ENCODE data around the gene YKT6. TPM values are rescaled to one million over a fixed set of nuclear protein-coding genes. Genes with fewer than 3 reads are reported as not detected.

Gene YKT6
- total and polyA plus RNA-seq, 2 of the 8 experiments (the other 6 are each of a cell fraction or from before 2014, with no cell fraction given): 75.3 to 103 TPM

DNA sequence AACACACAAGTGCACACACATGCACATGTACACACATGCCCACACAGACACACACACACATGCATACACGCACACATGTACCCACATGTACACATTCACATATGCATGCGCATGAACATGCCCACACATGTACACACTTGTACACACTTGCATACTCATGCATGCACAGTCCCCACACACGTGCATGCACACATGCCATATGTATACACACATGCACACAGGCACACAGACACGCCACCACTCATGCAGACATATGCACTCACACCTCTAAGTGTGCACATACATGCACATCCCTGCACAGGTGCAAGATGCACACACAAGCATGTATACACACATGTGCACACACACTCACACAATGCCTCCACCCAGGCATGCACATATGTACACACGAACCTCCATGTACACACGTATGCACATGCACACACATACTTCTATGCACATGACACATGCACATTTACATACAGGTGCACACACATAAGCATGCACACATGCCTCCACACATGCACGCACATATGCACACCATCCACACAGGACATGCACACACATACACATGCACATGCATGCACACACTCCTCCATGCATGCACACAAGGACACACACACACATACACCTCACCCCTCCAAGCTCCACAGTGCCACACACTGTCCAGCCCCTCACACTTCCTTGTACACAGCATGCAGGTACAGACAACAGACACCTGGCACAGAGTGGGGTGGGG lies 45.8 kb downstream of the YKT6 start:
- no peak for FAIRE-seq
- H2BK120ac ChIP-seq (replicated peaks; ENCODE audit: low read depth, low read length): peak overlapping the region; percentile 54
- no peak overlapping the region; the same call in 1 of the 2 replicates for H2BK12ac ChIP-seq (ENCODE audit: low read depth, low read length)
- CTCF ChIA-PET (ENCODE audit: partially characterized antibody): interaction anchor here (0.7 to 2.0 kb wide), 4 partner anchors 10 to 103 kb away, joined by 3 to 6 read pairs (median 3); no protein-coding TSS in a partner anchor
- no peak overlapping the region for H3K56ac ChIP-seq (replicated peaks; ENCODE audit: insufficient read length, low read depth, low read length)
- no peak overlapping the region for H3K27ac ChIP-seq (ENCODE audit: low read depth, low read length)
- H3K9ac ChIP-seq (replicated peaks in 1 of 4; ENCODE audit: extremely low read depth in 1 of 4, low read depth in 3 of 4, low read length in 3 of 4): peak overlapping the region in 1 of 4 experiments; percentile 28; a peak in 1 of 7 replicates
- peaks cover 3% of the 10 kb centered on the region; the same call in 1 of the 2 replicates for H3K23me2 ChIP-seq (ENCODE audit: low read depth, low read length)
- no peak overlapping the region for H3K4me3 ChIP-seq (ENCODE audit: extremely low read depth in 1 of 4, insufficient read depth in 2 of 4, low read depth in 3 of 4, low read length in 4 of 4)
- peak overlapping the region; percentile 65 for H4K91ac ChIP-seq (replicated peaks; ENCODE audit: insufficient read length, low read length)
- H3K79me1 ChIP-seq (ENCODE audit: low read depth, low read length): 0 out of 2 replicates have a peak, but pooled peaks cover 6% of the 10 kb centered on the region
- no peak overlapping the region for H2BK15ac ChIP-seq (ENCODE audit: low read length)
- H3K79me2 ChIP-seq (ENCODE audit: control insufficient read depth in 1 of 2, insufficient read depth in 2 of 2, low read length in 2 of 2): no peaks in the 10 kb centered on the region
- TF ChIP-seq CEBPB (IDR thresholded peaks at IDR 0.05; ENCODE audit: low read depth, low read length) (no peak), SIRT6 (IDR thresholded peaks at IDR 0.05; ENCODE audit: low read length) (no peak)
- WGBS, 2 experiments (ENCODE audit: extremely low coverage in 1 of 2, insufficient coverage in 1 of 2, insufficient read length in 1 of 2, insufficient replicate concordance in 2 of 2, low coverage in 1 of 2, low lambda C conversion rate in 2 of 2, missing lambda C conversion rate in 1 of 2): 88% methylated on average over 7 of the region's 7 CpGs; no CpG with 5 or more reads in 1 of the 2 experiments
- H3K4me1 ChIP-seq (replicated peaks in 1 of 4; ENCODE audit: control insufficient read depth in 3 of 4, insufficient read depth in 4 of 4, low read length in 3 of 4): no peaks in the 10 kb centered on the region
- H2AK5ac ChIP-seq (ENCODE audit: low read depth, low read length): no peak overlapping the region
- no peak overlapping the region for H3K4ac ChIP-seq (replicated peaks; ENCODE audit: insufficient read length, low read depth, low read length)
- H3K23ac ChIP-seq (ENCODE audit: insufficient read length): peak overlapping the region; percentile 92
- no peaks in the 10 kb centered on the region for H3K36me3 ChIP-seq (ENCODE audit: control insufficient read depth in 2 of 4, insufficient read depth in 4 of 4, low read length in 3 of 4)
- H4K5ac ChIP-seq (ENCODE audit: insufficient read length, low read depth, low read length): no peak overlapping the region
- H4K8ac ChIP-seq (ENCODE audit: extremely low read depth, insufficient read depth, low read length): no peak overlapping the region
- no peak overlapping the region for H3K4me2 ChIP-seq (ENCODE audit: insufficient read depth in 1 of 2, low read depth in 2 of 2, low read length in 2 of 2)
- H2BK5ac ChIP-seq (ENCODE audit: low read depth, low read length): no peak overlapping the region
- DNase-seq (ENCODE audit: low read depth in 1 of 2, low spot score in 2 of 2): no peak
- peaks cover 0 to 6% of the 10 kb centered on the region in 2 experiments for H4K20me1 ChIP-seq (replicated peaks in 1 of 2; ENCODE audit: control insufficient read depth in 1 of 2, insufficient read depth in 2 of 2, low read length in 2 of 2)
- no peak overlapping the region for H3K14ac ChIP-seq (ENCODE audit: insufficient read length)
- H2AFZ ChIP-seq (ENCODE audit: low read length): no peak overlapping the region
- H3K18ac ChIP-seq (ENCODE audit: extremely low read depth, low read length): no peak overlapping the region
- H3K27me3 ChIP-seq (replicated peaks in 1 of 4; ENCODE audit: control insufficient read depth in 3 of 4, extremely low read depth in 1 of 4, insufficient read depth in 3 of 4, low read length in 3 of 4): no peaks in the 10 kb centered on the region; a peak in 1 of 7 replicates
- no peaks in the 10 kb centered on the region for H3K9me3 ChIP-seq (ENCODE audit: insufficient read depth in 2 of 2, low read depth in 1 of 2, low read length in 1 of 2)
- POLR2A ChIA-PET (ENCODE audit: partially characterized antibody): no interaction called here
- H2BK20ac ChIP-seq (ENCODE audit: low read length): no peak overlapping the region

Measured in H1 (cell line).